Myocyte (in vitro differentiated cells): ENCODE results near the gene PAQR5. TPM values are rescaled to one million over a fixed set of nuclear protein-coding genes. Genes with fewer than 3 reads are reported as not detected.
"Not testable (repeated sequence)": the region's sequence is repeated elsewhere in the genome, so short reads cannot be mapped to it uniquely, and the experiment has no call there.

Experiments used
- DNase-seq: peaks from one replicate; pipeline ENCODE4 v3.0.0-alpha.2; 2012; ENCODE audit warnings: low read depth
- total RNA-seq: library from RNA; depleted of rRNA; stranded (reverse); fragments of >200 nt; gene quantifications from 2 replicates; pipeline ENCODE4 v1.2.3, GENCODE V29; 2014

PAQR5 gene
- total RNA-seq, 1 donor from 2014 or later, result 8.5 TPM

- no peak for DNase-seq
Observed at GRCh38 chr15:69292826-69293420, 5.8 kb upstream of the PAQR5 start.

DNA sequence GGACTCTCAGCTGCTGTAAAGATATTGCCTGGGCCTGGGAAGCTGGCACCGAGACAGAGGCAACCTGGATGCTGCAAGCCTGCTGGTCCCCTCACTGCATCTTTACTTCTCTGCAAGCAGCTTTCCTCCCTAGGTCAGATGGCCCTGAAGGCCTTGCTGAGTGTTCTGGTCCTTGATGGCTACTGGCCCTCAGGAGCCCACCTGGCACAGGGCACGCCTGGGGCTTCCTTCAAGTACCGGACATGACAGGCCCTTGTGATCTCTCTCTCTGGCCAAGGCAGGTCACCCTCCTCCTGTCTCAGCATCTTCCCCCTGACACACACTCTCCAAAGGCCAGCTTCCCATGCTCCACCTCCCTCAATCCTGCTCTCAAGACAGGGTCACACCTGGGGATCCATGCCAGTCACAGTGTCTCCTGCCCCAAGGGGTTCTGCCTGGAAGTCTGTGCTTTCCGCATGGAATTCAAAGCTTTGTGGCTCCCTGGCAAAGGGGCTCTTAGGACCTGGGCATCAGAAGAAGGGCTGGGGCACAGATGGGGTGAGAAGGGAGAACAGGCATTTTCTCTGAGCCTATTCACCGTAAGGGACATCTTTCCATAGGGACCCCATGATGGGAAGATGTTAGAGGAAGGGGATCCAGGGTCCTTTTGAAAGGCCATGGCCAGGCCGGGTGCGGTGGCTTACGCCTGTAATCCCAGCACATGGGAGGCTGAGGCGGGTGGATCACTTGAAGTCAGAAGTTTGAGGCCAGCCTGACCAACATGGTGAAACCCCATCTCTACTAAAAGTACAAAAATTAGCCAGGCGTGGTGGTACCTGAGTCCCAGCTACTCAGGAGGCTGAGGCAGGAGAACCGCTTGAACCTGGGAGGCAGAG is 4.7 kb upstream of the PAQR5 start:
- DNase-seq, result no peak

GRCh38 chr15:69296606-69297005 is 2.1 kb upstream of the PAQR5 start:
- DNase-seq, result no peak

- DNase-seq, result no peak
Observed at GRCh38 chr15:69297642-69298353, 914 bp upstream of the PAQR5 start.

DNA sequence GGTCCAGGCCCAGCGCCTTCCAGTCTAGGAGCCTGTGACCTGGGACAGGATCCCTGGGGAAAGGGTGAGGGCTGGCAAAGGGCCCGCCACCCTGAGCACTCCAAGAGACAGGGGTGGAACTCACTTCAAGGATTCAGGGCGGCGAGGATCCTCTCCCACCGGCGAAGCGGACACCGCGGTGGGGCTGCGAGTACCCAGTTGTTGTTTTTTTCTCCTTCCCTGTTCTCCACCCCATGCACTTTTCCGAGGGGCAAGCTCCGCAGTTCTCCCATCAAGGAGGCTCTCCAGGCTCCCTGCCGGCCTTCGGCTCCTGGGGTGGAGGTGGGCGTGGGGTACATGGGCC is 387 bp upstream of the PAQR5 start:
- DNase-seq, result no peak

DNA sequence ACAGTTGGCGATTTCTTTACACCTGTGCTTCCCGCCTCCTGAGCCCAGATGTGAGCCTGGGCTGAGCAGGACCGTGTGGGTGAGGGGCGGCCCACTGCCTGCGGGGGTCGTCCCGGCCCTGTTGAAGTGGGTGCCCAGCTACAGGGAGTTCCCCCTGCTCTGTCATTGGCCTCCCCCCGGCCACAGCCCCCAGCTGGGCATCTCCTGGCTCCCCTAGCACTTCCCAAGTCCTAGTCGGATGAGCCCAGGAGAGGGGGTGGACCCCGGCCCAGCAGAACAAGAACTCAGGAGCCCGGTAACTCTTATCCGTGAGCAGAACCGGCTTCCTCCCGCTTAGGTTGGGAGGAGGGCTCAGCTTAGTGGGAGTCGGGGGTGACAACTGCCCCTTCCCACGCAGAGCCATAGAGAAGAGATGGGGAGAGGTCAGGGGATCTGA is 757 bp downstream of the PAQR5 start:
- no peak for DNase-seq

DNA sequence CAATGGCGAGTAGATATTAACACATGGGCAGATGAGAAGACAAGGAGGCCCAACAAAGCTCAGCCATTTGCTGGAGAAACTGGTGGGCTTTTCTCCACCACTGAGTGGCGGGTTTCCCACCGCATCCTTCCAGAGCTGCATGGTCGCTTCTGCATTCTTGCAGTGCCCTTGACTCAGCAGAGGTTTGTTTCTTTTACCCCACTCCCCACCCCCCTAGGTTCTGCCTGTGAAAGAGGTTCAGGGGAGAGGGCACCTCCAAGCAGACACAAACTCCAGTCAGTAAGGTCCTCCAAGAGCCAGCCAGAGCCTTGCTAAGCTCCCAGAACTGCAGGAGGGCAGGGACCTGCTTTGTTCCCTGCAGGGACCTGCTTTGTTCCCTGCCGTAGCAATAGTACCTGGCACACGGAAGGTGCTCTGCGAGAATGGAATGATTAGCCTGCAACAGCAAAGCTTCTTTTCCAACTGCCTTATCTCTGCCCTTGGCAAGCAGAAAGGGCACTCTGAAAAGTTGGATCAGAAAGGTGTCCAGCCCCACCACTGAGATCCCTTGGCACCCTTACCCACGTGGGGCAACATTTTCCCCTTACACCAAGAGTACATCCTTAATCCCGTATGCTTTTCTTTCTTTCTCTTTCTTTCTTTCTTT is 1.4 kb downstream of the PAQR5 start:
- DNase-seq, result no peak

DNA sequence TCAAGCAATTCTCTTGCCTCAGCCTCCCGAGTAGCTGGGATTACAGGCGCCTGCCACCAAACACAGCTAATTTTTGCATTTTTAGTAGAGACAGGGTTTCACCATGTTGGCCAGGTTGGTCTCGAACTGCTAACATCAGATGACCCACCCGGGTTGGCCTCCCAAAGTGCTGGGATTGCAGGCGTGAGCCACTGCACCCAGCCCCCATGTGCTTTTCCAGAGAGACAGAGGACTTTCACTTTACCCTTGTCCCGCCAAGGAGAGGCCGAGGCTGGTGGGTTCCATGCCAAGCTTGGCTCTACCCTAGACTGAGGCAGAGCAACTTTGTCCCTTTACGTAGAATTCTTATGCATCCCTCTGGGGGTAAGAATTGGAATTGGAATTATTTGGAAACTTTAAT is 2.4 kb downstream of the PAQR5 start:
- DNase-seq, result not testable (repeated sequence)

- not testable (repeated sequence) for DNase-seq
Observed at GRCh38 chr15:69302087-69302486, 3.4 kb downstream of the PAQR5 start.

GRCh38 chr15:69302929-69303328 is 4.2 kb downstream of the PAQR5 start:
- no peak for DNase-seq

GRCh38 chr15:69303337-69304181 is 4.8 kb downstream of the PAQR5 start:
- DNase-seq, result peak; percentile 50

GRCh38 chr15:69304182-69304545 is 5.5 kb downstream of the PAQR5 start:
- DNase-seq, result peak; percentile 75

DNA sequence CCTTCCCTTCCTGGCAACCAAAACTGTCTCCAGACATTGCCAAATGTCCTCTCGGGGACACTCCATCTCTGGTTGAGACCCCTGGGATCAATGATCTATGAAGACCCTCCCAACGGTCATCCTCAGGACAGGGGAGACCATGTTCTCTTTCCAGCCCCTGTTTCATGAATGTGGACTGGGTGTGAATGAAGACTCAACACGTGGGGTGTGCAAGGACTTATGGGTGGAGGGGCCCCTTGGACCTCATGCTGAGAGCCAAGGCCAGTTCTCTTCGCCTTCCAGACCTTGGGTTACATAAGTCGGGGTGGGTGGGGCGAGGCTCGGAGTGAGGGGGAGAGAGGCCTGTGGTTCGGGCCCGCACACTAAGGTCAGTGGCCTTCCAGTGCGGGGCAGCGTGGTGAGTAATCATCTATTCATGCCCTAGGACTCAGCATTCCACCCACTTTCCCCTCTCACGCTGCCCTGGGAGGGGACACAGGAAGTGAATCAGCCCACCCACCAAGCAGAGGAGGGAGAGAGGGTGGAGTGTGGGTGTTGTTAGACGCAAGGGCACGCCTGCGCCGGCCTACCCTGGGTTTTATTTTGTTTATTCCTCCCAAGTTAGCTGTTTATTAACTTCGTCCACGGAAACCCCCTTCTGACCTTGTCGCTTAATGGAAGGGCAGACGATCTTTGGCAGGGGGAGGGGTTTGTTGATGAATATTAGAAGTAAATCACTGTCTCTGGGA is 6.7 kb downstream of the PAQR5 start:
- peak; percentile 94 for DNase-seq

DNA sequence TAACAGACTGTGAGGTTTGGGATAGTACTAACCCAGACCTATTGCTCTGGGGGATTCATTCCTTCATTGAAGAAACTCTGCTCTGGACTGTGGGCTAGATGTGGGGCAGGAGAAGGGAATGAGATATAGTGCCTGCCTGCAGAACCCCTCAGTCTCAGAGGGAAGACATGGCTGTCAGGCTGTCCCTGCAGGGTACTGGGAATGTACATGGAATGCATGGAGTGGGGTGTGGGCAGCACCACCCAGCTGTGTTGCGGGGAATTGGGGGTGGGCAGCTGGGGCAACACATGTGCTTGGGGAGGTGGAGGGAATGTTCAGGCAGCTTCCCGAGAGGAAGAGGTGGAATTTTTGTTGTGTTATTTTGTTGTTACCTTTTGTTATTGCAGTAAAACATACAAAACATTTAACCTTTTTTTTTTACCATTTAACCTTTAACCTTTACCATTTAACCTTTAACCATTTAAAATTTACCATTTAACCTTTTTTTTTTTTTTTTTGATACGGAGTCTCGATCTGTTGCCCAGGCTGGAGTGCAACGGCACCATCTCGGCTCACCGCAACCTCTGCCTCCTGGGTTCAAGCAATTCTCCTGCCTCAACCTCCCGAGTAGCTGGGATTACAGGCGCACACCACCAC is 7.3 kb downstream of the PAQR5 start:
- peak; percentile 80 for DNase-seq

GRCh38 chr15:69307939-69308338 is 9.2 kb downstream of the PAQR5 start:
- no peak for DNase-seq

DNA sequence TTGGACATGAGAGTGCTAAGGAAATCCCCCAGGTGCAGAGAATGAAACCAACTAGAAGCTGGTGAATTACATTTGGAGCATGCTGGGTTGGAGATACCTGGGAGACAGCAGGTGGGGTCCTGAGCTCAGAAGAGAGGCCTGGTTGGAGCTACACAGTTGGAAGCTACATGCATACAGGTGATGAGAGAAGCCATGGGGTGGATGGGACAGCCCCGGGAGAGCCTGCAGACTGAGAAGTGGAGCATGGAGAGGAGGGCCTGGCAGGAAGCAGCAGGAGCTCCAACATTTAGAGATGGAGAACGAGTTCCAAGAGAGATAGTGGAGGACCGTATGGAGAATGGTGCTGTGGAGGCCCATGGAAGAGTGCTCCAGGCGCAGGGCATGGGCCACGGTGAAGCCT is 10.2 kb downstream of the PAQR5 start:
- DNase-seq, result no peak

- DNase-seq, result no peak
Observed at GRCh38 chr15:69311319-69311721, 12.6 kb downstream of the PAQR5 start.

GRCh38 chr15:69313432-69314000 is 14.8 kb downstream of the PAQR5 start:
- DNase-seq, result no peak

GRCh38 chr15:69314131-69314530 is 15.4 kb downstream of the PAQR5 start:
- DNase-seq, result no peak
